ENCODE results near the gene ESPN.

GRCh38 chr1:6471970-6472368 lies 47.4 kb downstream of the ESPN start:
- TF ChIP-seq CTCF (IDR thresholded peaks at IDR 0.05; ENCODE audit: poor library complexity) (no peak), EZH2 (IDR thresholded peaks at IDR 0.05; ENCODE audit: borderline replicate concordance) (no peak)
